NCI-H2081 treated with DMSO at 0.1 percent for 48 hours (cell line): Measurements from ENCODE around the gene CDT1.

Experiments
- DNase-seq: peaks from one replicate; lab custom pipeline; 2025; lab: John Stamatoyannopoulos, UW

Gene CDT1

DNA sequence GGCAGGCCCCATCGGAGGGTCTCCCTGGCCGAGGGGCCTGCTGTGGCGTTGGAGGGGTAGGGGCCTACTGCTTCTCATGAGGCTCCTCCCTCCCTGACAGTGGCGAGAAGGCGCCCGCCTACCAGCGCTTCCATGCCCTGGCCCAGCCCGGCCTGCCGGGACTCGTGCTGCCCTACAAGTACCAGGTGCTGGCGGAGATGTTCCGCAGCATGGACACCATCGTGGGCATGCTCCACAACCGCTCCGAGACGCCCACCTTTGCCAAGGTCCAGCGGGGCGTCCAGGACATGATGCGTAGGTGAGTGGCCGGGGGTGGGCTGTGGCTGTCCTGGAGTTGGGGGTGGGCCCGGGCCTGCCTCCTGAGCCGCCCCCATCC is 1.7 kb downstream of the CDT1 start:
- DNase-seq: no peak

DNA sequence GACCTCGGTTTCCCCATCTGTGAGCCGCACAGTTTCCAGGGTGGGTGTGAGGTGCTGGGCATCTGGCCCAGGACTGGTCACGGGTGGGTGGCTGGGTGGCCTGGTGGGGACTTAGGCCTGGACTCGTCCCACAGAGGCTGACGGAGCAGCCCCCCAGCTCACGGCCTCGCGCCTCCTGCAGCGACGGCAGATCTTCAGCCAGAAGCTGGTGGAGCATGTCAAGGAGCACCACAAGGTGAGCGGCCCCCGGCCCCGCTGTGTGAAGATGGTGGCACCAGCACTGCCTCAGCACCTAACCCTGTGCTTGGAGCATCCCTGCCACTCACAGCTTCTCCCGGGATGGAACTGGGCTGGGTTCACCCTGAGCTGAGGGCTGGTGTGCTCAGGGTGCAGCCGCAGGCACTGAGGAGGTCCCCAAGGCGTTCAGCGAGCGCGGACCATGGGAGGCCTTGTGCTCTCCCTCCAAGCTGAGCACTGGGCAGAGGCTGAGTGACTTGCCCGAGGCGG is 2.4 kb downstream of the CDT1 start:
- DNase-seq: no peak

- no peak for DNase-seq
Observed at GRCh38 chr16:88806491-88807111, 3.0 kb downstream of the CDT1 start.

GRCh38 chr16:88807142-88807625 is 3.6 kb downstream of the CDT1 start:
- no peak for DNase-seq

DNA sequence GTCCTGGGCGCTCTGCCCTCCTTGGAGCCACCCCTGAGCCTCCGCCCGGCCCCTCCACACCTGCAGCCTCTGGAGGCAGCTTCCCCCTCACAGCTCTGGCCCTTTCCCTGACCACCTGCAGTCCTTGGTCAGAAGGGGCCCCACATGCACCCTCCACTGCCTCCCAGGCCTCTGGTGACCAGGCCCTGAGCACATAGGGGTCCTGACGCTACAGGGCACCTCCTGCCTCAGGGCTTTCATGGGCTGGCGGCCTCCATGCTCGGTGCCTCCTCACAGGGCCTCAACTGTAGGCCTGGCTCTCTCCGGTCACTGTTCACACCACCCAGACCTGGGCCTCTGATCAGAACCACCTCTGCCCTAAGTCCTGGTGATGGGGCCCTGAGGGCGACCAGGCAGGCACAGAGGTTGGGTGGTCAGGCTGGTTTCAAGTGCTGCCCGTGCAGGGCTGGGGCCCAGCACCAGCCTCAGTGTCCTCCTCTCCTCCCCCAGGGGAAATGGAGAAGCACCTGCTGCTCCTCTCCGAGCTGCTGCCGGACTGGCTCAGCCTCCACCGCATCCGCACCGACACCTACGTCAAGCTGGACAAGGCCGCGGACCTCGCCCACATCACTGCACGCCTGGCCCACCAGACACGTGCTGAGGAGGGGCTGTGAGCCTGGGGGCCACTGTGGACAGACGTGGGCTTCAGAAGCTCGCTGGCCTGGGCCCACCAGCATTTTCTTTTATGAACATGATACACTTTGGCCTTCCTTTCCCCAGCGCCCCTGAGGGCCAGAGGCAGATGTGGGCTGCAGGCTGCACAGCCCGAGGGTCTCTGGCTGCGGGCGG is 4.3 kb downstream of the CDT1 start:
- no peak for DNase-seq

GRCh38 chr16:88809068-88809675 is 5.6 kb downstream of the CDT1 start:
- DNase-seq: no peak

DNA sequence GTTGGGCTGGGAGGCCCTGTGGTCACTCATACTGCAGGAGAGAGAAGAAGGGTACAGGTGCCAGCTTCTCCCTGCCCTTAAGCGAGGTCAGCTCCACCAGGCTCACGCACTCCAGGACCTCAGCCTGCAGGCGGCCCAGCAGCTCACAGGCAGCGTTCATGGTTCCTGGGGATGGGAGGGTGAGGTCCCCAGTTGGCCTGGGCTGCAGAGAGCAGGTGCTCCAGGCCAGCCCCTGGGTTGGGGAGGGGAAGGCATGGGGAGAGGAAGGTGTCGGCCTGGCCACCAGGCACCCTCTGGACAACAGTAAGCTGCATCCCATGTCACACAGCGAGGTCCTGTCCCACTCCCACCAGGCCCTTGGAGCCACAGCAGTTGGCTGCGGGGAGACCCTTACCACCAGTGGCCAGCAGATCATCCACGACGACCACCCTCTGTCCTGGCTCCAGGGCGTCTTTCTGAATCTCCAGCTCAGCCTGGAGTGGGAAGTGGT is 6.1 kb downstream of the CDT1 start:
- DNase-seq: no peak

- DNase-seq: no peak
Observed at GRCh38 chr16:88810166-88810911, 6.8 kb downstream of the CDT1 start.

DNA sequence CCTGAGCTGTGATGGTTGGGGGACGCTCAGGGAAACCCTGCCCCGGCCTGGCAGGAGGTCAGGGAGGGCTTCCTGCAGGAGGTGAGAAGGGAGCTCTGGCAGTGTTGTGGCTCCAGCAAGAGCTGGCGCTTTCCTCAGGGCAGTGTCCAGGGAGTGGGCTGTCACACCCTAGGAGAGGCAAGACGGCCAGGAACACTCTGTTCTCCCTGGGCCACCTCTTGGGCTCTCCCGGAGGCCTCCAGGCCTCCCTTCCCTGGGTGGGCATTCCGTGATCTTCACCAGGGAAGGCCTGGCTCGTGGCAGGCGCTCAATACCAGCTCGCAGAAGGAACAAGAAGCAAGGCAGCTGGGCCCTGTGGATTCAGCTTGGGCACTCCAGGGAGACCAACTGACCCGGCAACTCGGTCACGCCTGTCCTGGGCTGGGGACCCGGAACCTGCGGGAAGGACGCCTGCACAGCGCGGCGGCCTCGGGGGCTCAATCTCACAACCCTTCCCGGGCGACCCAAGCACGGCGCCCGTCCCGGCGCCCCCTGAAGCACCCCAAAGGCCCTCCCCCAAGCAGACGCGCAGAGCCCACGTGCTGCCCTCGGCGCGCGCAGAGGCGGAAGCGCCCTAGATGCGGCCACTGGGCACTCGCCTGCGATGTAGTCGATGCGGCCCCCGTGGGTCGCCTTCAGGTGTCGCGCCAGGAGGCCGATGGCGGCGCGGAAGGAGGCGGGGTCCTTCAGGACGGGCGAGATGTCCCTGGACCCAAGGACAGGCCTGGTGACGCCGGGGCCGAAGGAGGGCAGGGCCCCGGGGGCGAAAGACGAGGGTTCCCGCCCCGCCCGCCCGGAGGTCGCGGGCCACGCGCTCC is 7.6 kb downstream of the CDT1 start:
- DNase-seq: no peak

DNA sequence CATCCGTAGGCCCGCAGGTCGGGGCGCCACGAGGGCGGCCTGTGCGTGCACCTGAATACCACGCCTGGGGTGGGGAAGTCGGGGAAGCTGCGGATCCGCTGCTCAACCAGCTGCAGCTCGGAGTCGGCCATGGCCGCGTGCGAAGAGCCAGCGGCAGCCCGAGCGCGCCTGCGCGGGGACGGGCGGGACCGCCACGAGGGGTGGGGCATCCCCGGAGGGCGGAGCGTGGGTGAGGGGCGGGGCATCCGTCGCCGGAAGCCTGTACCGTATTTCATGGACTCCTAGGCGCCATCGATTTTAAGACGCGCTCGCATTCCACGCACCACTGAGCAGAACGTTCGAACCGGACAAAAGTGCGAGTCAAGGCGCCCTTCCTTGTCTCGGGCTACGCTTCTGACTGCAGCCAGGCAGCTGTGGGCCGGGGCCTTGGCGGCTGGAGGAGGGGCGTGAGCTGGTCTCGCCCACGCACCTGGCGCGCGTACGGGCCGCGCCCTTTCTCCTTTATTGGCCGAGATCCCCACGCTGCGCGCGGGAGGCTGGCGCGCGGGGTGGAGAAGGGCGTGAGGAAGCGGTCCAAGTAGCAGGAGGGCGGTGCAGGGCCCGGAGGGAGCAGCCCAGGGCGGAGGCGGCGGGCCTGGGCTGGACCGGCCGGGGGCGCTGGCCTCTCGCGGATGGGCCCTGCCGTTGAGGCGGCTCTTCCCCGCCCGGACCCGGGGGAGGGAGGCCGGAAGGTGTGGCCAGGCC is 8.4 kb downstream of the CDT1 start, which contains the start of gene APRT:
Gene APRT, minus strand, starts transcription at position 160 of the 744 bp plus-strand sequence. Its CDS starts 29 bp downstream, at position 131.
- DNase-seq: peak; percentile 18

DNA sequence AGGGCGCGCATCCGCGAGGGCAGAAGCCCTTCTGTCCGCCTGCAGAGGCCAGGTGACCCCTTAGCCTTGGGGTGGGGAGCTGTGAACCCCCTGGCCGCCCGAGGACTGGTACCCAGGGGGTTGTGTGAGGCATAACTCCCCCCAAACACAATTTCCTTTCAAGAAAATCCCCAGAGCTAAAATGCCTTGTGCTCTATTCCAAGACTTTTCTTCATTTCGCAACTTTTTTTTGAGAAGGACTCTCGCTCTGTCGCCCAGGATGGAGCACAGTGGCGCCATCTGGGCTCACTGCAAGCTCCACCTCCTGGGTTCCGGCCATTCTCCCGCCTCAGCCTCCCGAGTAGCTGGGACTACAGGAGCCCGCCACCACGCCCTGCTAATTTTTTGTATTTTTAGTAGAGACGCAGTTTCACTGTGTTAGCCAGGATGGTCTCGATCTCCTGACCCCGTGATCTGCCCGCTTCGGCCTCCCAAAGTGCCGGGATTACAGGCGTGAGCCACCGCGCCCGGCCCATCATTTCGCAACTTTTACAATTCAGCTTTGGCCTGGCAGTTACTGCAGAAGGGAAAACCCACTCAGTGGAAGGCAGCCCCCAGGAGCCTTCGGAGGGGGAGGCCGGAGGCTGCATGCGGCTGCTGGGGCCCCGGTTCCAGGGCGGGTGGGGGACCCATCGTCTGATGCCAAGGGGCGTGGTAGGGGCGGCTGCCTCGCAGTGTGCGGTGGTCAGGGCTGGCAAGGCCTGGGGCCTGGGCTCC is 9.1 kb downstream of the CDT1 start:
- no peak for DNase-seq

DNA sequence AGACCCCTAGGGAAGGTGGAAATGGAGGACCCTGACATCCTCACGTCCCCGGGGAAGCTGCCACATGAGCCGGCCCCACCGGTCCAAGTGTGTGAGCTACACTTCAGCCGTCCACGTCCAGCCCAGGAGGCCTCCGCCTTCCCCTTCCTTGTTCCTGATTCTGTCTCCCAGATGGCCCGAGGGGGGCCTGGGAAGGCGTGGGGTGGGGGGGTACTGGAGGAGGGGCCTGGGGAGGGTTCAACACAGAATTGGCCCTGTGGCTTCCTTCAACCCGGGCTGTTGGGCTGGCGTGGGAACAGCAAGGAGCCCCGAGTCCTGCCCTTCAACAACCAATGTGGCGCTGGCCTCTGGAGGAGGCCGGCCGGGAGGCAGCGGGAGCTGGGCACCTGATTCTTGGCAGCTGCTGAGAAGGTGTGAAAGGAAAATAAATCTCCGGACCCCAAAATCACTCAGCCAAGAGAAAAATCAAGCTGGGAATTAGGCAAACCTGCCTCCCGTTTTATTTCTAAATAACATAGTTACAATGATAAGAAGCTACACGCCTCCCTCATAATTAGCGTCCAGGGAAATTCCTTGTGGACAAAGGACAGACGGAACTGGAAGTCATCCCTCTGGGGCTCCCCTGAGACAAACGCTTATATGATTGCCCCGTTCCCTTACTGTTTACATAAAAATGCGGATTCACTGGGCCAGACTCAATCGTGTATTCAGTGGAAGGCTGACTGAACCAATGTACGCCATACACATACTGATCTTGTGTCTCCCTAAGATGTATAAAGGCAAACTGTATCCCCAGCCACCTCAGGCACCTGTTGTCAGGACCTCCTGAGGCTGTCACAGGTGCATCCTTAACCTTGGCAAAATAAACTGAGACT is 9.9 kb downstream of the CDT1 start:
- DNase-seq: no peak

GRCh38 chr16:88814144-88814502 is 10.5 kb downstream of the CDT1 start:
- DNase-seq: no peak

- DNase-seq: no peak
Observed at GRCh38 chr16:88815227-88815626, 11.6 kb downstream of the CDT1 start.

- DNase-seq: no peak
Observed at GRCh38 chr16:88815901-88816589, 12.5 kb downstream of the CDT1 start.

- DNase-seq: no peak
Observed at GRCh38 chr16:88816736-88817535, 13.3 kb downstream of the CDT1 start.
